Stimulated activated CD8-positive, alpha-beta memory T cell treated with anti-CD3 and anti-CD28 coated beads, Interleukin-15, amount 100 ng/mL, for 48 hours (primary cell): ENCODE measurements around the gene FSTL4.

Experiments used
- DNase-seq, 2 donors: peaks; one replicate each; pipeline ENCODE4 v3.0.0-alpha.2; 2020; ENCODE audit warnings: low read depth in 2 of 2

FSTL4 gene

DNA sequence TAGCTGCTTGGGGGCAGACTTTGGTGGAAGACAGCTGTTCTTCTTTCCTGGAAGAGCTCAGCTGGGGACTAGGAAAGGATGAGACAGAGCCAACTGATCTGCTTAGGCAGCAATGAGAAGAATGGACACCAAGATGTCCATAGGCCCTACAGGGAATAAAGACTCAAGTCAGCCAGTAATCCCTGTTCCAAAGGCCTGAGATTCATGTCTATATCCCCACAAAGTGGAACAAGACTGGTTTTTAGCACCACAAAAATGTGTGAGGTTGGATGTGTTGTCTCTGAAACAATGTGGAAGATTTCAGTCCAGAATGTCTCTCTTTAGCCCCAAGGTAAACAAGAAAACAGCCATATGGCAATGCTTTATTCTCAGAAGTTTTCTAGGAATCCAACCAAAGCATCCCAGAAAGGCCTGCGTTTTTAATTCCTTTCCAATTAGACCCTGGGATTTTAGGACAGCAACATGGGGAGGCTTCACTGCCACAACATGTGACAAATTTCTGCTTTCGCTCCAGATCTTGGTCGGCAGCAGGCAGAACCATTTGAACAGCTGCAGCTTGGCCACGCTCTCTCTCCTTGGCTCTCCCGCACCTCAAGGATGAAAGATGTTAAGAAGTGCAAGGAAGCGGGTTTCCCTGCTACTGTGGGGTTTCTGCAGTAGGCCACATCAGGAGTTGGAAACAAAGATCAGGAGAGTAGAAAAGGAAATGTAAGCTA lies 245.1 kb downstream of the FSTL4 start:
- no peak for DNase-seq

GRCh38 chr5:133366438-133366837 lies 245.9 kb downstream of the FSTL4 start:
- DNase-seq, result no peak

DNA sequence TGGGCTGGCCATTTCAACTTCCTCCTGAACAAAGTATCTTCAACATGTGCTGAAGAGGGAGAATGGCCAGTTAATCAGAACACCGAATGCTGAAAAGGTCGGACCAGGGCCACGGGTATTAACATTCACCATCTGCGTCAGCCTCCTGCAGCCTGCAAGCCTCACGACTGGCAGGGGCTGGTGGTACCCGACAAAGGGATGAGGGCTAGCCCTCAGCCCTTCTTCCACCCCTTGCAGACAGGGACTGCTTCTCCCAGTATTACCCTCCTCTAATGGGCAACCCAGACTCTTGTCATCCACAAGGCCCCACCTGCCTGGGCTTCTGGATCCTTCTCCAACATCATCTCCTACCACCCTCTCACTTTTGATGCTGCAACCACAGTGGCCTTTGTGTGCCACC lies 246.6 kb downstream of the FSTL4 start:
- no peak for DNase-seq

GRCh38 chr5:133364936-133365707 lies 247.2 kb downstream of the FSTL4 start:
- DNase-seq, result no peak

- no peak for DNase-seq
Measured at GRCh38 chr5:133363807-133364587, 248.3 kb downstream of the FSTL4 start.

- no peak for DNase-seq
Measured at GRCh38 chr5:133362438-133362837, 249.9 kb downstream of the FSTL4 start.

DNA sequence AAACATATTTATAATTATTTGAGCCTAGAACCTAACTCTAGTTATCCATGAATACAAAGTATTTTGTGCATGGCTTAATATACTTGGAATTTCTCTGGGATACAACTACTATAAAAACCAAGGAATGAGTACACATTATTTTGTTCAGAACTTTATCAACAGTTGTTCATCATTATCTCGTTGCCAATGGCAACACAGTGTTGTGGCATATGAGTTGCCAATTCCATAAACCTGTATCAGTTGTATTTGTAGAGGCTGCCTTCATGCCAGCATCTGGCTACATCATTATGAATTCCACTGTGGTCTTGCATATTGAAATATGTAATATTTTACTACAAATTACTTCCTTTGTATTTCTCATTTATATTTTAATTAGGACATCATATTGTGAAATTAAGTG lies 250.4 kb downstream of the FSTL4 start:
- no peak for DNase-seq

- DNase-seq, result no peak
Measured at GRCh38 chr5:133360693-133361472, 251.5 kb downstream of the FSTL4 start.

GRCh38 chr5:133359861-133360260 lies 252.5 kb downstream of the FSTL4 start:
- DNase-seq, result no peak

GRCh38 chr5:133358271-133358670 lies 254.1 kb downstream of the FSTL4 start:
- DNase-seq, result no peak

DNA sequence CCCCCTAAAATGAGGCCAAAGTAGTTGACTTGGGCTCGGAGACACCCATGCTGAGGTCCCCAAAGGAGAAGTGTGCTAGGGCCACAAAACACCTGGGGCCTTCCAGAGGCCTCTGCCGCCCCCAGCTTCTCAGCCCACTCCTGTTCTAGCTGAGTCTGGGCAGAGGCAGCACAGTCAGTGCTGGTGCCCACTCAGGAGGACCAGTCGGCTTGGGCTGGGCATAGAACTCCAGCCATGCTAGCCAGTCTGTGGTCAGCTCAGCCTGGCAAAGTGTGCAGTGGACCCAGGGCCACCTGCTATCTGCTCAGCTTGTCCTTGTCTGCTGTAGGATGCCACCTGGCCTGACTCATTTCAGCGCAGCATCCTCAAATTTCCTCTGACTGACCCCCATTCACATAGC lies 254.6 kb downstream of the FSTL4 start:
- no peak for DNase-seq

DNA sequence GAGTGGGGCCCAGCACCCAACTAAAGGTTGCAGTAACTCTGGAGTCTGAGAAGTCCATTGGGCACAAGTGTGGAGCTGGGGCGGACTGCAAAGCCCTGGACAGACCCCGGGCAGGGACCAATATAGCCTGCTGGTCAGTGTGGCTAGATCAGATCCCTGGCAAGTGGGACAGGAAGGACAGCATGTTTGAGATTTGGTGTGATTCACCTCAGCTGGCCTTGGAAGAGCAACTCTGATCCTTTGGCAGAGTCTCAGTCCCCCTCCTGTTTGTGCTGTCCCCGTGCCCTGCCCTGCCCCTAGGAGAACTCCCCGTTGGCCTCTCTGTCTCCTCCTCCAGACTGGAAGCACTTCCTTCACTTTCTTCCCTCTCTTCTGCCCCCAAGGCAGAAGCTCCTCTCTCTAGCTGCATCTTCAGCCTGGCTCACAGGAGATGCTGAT lies 255.3 kb downstream of the FSTL4 start:
- DNase-seq, result no peak

GRCh38 chr5:133356396-133356983 lies 255.9 kb downstream of the FSTL4 start:
- DNase-seq, result no peak

- DNase-seq, result no peak
Measured at GRCh38 chr5:133354323-133355185, 257.8 kb downstream of the FSTL4 start.

GRCh38 chr5:133353741-133354140 lies 258.6 kb downstream of the FSTL4 start:
- no peak for DNase-seq

DNA sequence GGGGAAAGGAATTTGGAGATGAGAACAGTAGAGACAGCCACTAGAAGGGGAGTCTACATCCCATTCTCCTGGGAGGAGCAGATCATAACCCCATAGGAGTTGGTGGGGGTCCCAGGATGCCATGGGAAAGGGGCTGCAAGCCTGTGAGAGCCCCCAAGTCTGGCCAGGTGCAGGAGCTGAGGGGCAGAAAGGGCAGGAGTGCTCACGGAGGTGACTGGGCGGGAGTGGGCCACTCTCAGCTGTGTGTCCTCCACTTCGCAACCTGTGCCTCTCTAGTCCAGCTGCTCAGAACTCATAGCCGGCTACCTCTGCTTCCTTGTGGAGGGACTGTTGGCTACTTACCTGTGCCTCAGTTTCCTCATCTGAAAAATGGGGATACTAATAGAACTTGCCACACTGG lies 263.9 kb downstream of the FSTL4 start:
- DNase-seq, result no peak

DNA sequence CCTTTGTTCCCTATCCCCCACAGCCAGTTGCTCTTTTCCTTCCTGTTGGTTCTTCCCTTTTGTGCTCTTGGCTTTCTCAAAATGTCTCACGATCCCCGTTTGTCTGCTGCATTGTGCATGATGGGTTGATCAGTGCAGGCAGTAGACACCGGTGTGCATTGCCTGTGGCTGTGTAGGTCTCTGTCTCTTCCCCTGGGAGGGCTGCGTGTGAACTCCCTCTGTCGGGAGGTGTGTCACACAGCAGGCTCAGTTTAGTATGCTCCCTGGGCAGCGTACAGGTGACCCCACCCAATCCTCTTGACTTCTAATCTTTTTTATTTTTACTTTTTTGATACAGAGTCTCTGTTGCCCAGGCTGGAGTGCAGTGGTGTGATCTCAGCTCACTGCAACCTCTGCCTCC lies 265.3 kb downstream of the FSTL4 start:
- DNase-seq, result no peak

DNA sequence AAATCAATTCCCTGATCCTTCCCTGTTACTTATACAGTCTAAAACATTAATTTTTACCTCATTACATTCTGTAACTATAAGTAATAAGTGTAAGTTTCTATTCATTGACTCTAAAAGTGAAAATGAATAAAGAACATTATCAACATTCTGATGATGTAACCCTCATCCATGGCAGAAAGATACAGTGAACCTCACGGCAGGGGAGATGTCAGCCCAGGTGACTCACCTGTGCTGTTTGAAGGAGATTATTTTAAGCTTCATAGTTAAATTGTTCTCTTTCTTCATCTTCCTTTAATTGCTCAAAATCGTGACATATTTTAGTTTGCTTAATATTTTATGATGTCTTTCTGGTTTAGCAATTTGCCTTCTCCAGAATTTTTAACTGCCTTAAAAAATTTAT lies 268.1 kb downstream of the FSTL4 start:
- no peak for DNase-seq

GRCh38 chr5:133343196-133343595 lies 269.1 kb downstream of the FSTL4 start:
- no peak for DNase-seq

GRCh38 chr5:133341915-133342710 lies 270.2 kb downstream of the FSTL4 start:
- DNase-seq, result no peak
